Fibroblast of skin of right quadriceps (primary cell): Measurements from ENCODE around the gene ZFP36L2.

Experiments used
- DNase-seq: peaks from one replicate; pipeline ENCODE4 v3.0.0-alpha.2; 2013

Gene ZFP36L2

GRCh38 chr2:43241558-43241957, 15.2 kb upstream of the ZFP36L2 start:
- DNase-seq: no peak

GRCh38 chr2:43240766-43241150, 14.4 kb upstream of the ZFP36L2 start:
- DNase-seq: no peak

GRCh38 chr2:43239981-43240765, 13.8 kb upstream of the ZFP36L2 start:
- DNase-seq: no peak

- DNase-seq: no peak
Observed at GRCh38 chr2:43238813-43239212, 12.4 kb upstream of the ZFP36L2 start.

GRCh38 chr2:43238176-43238575, 11.8 kb upstream of the ZFP36L2 start:
- peak; percentile 61 for DNase-seq

GRCh38 chr2:43233218-43234212, 7.1 kb upstream of the ZFP36L2 start:
- no peak for DNase-seq

- DNase-seq: no peak
Observed at GRCh38 chr2:43230951-43231827, 4.8 kb upstream of the ZFP36L2 start.

GRCh38 chr2:43230351-43230885, 4.0 kb upstream of the ZFP36L2 start:
- DNase-seq: peak; percentile 34

GRCh38 chr2:43228756-43229659, 2.6 kb upstream of the ZFP36L2 start:
- peak; percentile 43 for DNase-seq

GRCh38 chr2:43228321-43228751, 1.9 kb upstream of the ZFP36L2 start:
- no peak for DNase-seq

- no peak for DNase-seq
Observed at GRCh38 chr2:43227830-43228281, 1.4 kb upstream of the ZFP36L2 start.

- peak; percentile 66 for DNase-seq
Observed at GRCh38 chr2:43226955-43227829, 786 bp upstream of the ZFP36L2 start.

- peak; percentile 70 for DNase-seq
Observed at GRCh38 chr2:43225788-43226557, 433 bp downstream of the ZFP36L2 start.

GRCh38 chr2:43225093-43225787, 1.2 kb downstream of the ZFP36L2 start:
- peak; percentile 68 for DNase-seq

GRCh38 chr2:43224571-43225092, 1.8 kb downstream of the ZFP36L2 start:
- DNase-seq: peak; percentile 39

GRCh38 chr2:43224131-43224570, 2.3 kb downstream of the ZFP36L2 start:
- DNase-seq: peak; percentile 84

GRCh38 chr2:43223521-43224001, 2.8 kb downstream of the ZFP36L2 start:
- peak; percentile 58 for DNase-seq
